Liver (tissue), 3 donors: ENCODE data around the gene CHN1.

Experiments used
- CTCF ChIP-seq: fragments of 150-350 bp; IDR thresholded peaks from 2 replicates; pipeline ENCODE4 v1.5.1; 2017; ENCODE audit warnings: improper control_type of control experiment, low read depth, low read length; ENCODE audit not compliant: missing input control
- FOXA1 ChIP-seq: IDR thresholded peaks from 2 replicates; pipeline ENCODE4 v1.6.1; 2016; ENCODE audit warnings: antibody characterized with exemption
- RAD21 ChIP-seq, 2 donors: IDR thresholded peaks; 2 replicates each; pipeline ENCODE4 v1.6.1; 2016; ENCODE audit warnings: antibody characterized with exemption in 2 of 2, mild to moderate bottlenecking in 2 of 2
- TAF1 ChIP-seq: conservative IDR thresholded peaks from 2 replicates; pipeline ENCODE4 v1.6.1; 2016; ENCODE audit warnings: antibody characterized with exemption, mild to moderate bottlenecking
- TF ChIP-seq, protein P1 (sequence below): IDR thresholded peaks from 2 replicates; pipeline ENCODE4 v1.6.1; 2016; ENCODE audit warnings: antibody characterized with exemption
- donor health status: healthy.
- donor health status: healthy.

- TF ChIP-seq, protein P1, sequence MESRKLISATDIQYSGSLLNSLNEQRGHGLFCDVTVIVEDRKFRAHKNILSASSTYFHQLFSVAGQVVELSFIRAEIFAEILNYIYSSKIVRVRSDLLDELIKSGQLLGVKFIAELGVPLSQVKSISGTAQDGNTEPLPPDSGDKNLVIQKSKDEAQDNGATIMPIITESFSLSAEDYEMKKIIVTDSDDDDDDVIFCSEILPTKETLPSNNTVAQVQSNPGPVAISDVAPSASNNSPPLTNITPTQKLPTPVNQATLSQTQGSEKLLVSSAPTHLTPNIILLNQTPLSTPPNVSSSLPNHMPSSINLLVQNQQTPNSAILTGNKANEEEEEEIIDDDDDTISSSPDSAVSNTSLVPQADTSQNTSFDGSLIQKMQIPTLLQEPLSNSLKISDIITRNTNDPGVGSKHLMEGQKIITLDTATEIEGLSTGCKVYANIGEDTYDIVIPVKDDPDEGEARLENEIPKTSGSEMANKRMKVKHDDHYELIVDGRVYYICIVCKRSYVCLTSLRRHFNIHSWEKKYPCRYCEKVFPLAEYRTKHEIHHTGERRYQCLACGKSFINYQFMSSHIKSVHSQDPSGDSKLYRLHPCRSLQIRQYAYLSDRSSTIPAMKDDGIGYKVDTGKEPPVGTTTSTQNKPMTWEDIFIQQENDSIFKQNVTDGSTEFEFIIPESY, result no peak
- TF ChIP-seq CTCF, result no peak
- TF ChIP-seq FOXA1, result no peak
- TF ChIP-seq TAF1, result no peak
- TF ChIP-seq RAD21 (IDR thresholded peaks at IDR 0.05), result no peak
Measured at GRCh38 chr2:174868878-174869277, 136.3 kb downstream of the CHN1 start.
